ENCODE data around the gene CALR3. TPM values are rescaled to one million over a fixed set of nuclear protein-coding genes. Genes with fewer than 3 reads are reported as not detected.

Gene CALR3
- total RNA-seq, 1 experiment from 2014 or later: not detected

GRCh38 chr19:16522559-16523377 is 26.8 kb upstream of the CALR3 start:
- H3K9me3 Mint-ChIP-seq (ENCODE audit: unreplicated experiment): no peaks in the 10 kb centered on the region
- Histone ChIP-seq H3K36me3 (ENCODE audit: control insufficient read depth, insufficient read depth, low read length) (peaks cover 9% of the 10 kb centered on the region; the same call in 1 of the 2 replicates), H3K27me3 (replicated peaks; ENCODE audit: control insufficient read depth, insufficient read depth, low read length) (no peaks in the 10 kb centered on the region), H3K9me3 (no peaks in the 10 kb centered on the region), H3K4me3 (ENCODE audit: low read depth, low read length) (no peak overlapping the region), H3K4me1 (no peaks in the 10 kb centered on the region)
- POLR2A ChIA-PET: no interaction called here
- H3K4me3 Mint-ChIP-seq (ENCODE audit: unreplicated experiment): no peak overlapping the region
- H3K36me3 Mint-ChIP-seq (ENCODE audit: insufficient read depth, unreplicated experiment): peaks cover 95% of the 10 kb centered on the region
- no peak for DNase-seq
- intact Hi-C loops (cut with micrococcal nuclease; ENCODE audit: unreplicated experiment): no loop called here
- no TSS peak for BruUV-seq (replicated peaks)
- H3K27me3 Mint-ChIP-seq (ENCODE audit: insufficient read depth, unreplicated experiment): no peaks in the 10 kb centered on the region
- no peak overlapping the region for H3K27ac Mint-ChIP-seq (ENCODE audit: unreplicated experiment)
- TF ChIP-seq CTCF (IDR thresholded peaks at IDR 0.05; ENCODE audit: insufficient read depth in 1 of 2, low read depth in 1 of 2, low read length in 1 of 2, severe bottlenecking in 1 of 2, unreplicated experiment in 1 of 2): no peak
- CTCF ChIA-PET: no interaction called here
- H3K4me1 Mint-ChIP-seq (ENCODE audit: low read depth, unreplicated experiment): no peaks in the 10 kb centered on the region

- H3K36me3 ChIP-seq (ENCODE audit: control insufficient read depth, insufficient read depth, low read length): peaks cover 7% of the 10 kb centered on the region; the same call in 1 of the 2 replicates
- TF ChIP-seq CTCF (IDR thresholded peaks at IDR 0.05; ENCODE audit: insufficient read depth in 1 of 2, low read depth in 1 of 2, low read length in 1 of 2, severe bottlenecking in 1 of 2, unreplicated experiment in 1 of 2): no peak
These were observed 25.8 kb upstream of the CALR3 start for GRCh38 chr19:16521715-16522289.

GRCh38 chr19:16520986-16521624 is 25.1 kb upstream of the CALR3 start:
- ChIA-PET POLR2A (no interaction called here), CTCF (no interaction called here)
- peaks cover 98% of the 10 kb centered on the region for H3K36me3 Mint-ChIP-seq (ENCODE audit: insufficient read depth, unreplicated experiment)
- H3K9me3 Mint-ChIP-seq (ENCODE audit: unreplicated experiment): no peaks in the 10 kb centered on the region
- BruUV-seq (replicated peaks): no TSS peak
- Histone ChIP-seq H3K9me3 (no peaks in the 10 kb centered on the region), H3K27me3 (replicated peaks; ENCODE audit: control insufficient read depth, insufficient read depth, low read length) (no peaks in the 10 kb centered on the region), H3K4me3 (ENCODE audit: low read depth, low read length) (no peak overlapping the region), H3K4me1 (no peaks in the 10 kb centered on the region), H3K36me3 (ENCODE audit: control insufficient read depth, insufficient read depth, low read length) (peaks cover 6% of the 10 kb centered on the region; the same call in 1 of the 2 replicates)
- H3K4me1 Mint-ChIP-seq (ENCODE audit: low read depth, unreplicated experiment): no peaks in the 10 kb centered on the region
- DNase-seq: no peak
- no peaks in the 10 kb centered on the region for H3K27me3 Mint-ChIP-seq (ENCODE audit: insufficient read depth, unreplicated experiment)
- H3K27ac Mint-ChIP-seq (ENCODE audit: unreplicated experiment): no peak overlapping the region
- no peak for TF ChIP-seq CTCF (IDR thresholded peaks at IDR 0.05; ENCODE audit: insufficient read depth in 1 of 2, low read depth in 1 of 2, low read length in 1 of 2, severe bottlenecking in 1 of 2, unreplicated experiment in 1 of 2)
- intact Hi-C loops (cut with micrococcal nuclease; ENCODE audit: unreplicated experiment): no loop called here
- no peak overlapping the region for H3K4me3 Mint-ChIP-seq (ENCODE audit: unreplicated experiment)

More at GRCh38 chr19:16521715-16522289, 25.8 kb upstream of the CALR3 start:
- no TSS peak for BruUV-seq (replicated peaks)
- DNase-seq: no peak
- Histone ChIP-seq H3K27me3 (replicated peaks; ENCODE audit: control insufficient read depth, insufficient read depth, low read length) (no peaks in the 10 kb centered on the region), H3K4me3 (ENCODE audit: low read depth, low read length) (no peak overlapping the region), H3K9me3 (no peaks in the 10 kb centered on the region), H3K4me1 (no peaks in the 10 kb centered on the region)
- intact Hi-C loops (cut with micrococcal nuclease; ENCODE audit: unreplicated experiment): no loop called here
- Mint-ChIP-seq H3K36me3 (ENCODE audit: insufficient read depth, unreplicated experiment) (peaks cover 95% of the 10 kb centered on the region), H3K9me3 (ENCODE audit: unreplicated experiment) (no peaks in the 10 kb centered on the region), H3K27me3 (ENCODE audit: insufficient read depth, unreplicated experiment) (no peaks in the 10 kb centered on the region), H3K4me3 (ENCODE audit: unreplicated experiment) (no peak overlapping the region), H3K4me1 (ENCODE audit: low read depth, unreplicated experiment) (no peaks in the 10 kb centered on the region), H3K27ac (ENCODE audit: unreplicated experiment) (no peak overlapping the region)
- ChIA-PET POLR2A (no interaction called here), CTCF (no interaction called here)
